HCEC 1CT (cell line): ENCODE results near the gene SDC1.

Experiments
- DNase-seq: peaks from one replicate; pipeline ENCODE4 v3.0.0-alpha.2; 2017

SDC1 gene

DNA sequence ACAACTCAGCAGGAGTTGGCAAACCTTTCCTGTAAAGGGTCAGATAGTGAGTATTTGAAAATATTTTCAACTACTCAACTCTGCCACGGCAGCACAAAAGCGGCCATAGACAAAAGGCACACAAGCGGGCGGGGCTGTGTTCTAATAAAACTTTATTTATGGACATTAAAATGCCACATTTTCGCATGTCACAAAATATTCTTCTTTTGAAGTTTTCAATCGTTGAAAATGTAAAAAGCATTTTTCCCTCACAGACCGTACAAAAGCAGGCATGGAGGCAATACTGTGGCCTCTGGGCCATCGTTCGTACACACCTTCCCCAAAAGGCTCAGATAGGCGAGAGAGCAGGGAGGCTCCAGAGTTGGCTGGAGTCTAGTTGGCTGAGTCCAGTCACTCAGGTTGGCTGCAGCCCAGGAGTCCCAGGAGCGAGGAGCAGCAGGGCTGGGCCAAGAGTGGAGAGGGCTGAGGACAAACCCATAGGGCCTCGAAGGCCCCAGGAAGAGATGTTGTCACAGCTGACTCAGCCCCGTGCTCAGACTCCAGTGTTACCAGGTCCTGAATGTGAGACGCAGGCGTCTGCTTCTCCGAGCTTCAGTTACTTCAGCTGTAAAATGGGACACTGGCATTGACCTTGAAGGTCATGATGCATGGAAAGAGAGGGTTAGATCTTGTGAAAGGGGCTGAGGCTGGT lies 42.5 kb downstream of the SDC1 start:
- DNase-seq, result peak; percentile 43

DNA sequence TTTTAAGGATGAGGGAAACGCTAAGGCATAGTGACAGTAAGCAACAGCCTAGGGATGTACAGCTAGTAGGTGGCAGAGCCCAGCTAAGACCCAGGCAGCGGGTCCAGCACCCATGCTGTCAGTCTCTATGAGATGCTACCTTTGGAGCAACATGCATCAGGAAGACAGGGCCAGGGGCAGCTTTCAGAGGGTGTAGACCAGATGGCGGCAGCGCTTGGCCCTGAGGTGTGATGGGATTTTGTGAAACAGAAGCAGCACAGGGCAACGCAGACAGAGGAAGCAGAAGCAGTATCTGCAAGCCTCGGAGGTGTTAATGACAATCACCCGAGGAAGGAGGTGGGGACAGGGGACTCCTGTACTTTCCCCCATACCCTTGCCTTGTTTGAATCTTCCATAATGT lies 43.2 kb downstream of the SDC1 start:
- no peak for DNase-seq

DNA sequence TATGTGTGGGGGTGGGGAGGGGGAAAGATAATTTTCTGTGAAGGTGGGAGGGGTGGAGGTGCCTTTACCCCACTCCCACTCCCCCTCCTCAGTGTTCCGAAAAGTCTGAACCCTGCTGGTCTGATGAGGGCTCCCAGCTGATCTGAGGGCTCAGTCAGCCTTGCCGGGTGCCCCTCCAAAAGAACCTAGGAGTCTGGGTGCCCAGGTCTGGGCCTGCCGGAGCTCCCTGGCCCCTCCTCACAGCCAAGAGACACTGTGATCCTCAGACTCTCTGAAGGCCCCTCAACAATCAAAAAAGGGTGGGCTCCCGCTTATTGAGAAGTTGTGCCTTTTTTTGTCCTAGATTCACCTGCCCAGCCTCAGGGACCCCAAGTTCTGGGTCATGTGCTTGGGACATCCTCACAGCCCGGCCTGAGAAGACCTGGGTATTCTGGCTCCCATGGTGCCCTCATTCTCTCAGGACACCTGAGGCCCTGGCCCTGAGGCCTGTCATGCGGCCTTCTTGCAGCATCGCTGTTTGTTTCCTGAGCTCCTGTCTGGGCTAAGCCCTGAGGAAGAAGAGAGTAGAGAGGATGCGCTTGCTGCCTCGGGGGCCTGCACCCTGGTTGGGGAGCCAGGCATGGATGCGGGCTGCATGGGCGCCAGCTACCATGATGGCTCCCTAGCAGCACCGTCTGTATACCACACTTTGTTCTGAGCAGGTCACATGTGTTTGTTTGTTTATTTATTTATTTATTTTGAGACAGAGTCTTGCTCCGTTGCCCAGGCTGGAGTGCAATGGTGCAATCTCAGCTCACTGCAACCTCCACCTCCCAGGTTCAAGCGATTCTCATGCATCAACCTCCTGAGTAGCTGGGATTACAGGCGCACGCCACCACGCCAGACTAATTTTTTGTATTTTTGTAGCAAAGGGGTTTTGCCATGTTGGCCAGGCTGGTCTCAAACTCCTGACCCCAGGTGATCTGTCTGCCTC lies 44.0 kb downstream of the SDC1 start:
- no peak for DNase-seq

DNA sequence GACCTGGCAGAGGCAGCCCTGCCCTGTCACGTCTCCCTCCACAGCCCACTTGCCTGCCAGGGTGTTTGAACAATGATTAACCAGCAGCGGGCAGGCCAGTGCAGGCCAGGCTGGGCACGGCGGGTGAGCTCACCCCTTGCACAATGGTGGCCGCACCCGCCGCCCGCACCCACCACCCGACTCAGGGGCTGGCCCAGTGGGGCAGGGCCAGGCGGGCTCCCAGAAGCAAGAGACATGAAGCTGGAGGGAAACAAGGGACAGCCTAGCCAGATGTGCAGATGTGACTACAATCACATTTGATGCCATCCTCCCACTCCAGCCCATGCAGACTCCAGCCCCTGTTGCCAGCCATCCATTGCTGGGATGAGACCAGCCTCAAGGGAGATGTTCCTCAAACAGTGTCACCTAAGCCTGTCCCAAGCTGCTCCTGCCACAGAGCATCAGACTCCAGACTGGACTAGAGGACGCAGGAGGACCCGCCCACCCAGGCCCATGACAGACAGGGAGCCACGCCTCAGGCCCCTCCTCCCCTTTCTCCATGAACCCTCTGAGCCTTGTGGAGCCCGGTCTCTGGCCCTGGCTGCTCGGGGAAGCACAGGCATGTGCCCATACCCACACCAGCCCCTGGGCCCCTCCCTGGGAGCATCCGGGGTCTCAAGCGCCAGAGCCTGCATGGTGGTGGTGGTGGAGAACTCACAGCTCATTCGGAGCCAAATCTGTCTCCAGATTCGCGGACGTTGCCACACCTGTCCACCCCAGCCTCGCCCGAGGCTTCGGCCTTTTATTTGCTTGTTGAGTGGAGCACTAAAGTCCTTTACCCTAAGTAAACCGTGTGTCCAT lies 45.0 kb downstream of the SDC1 start:
- DNase-seq, result no peak

DNA sequence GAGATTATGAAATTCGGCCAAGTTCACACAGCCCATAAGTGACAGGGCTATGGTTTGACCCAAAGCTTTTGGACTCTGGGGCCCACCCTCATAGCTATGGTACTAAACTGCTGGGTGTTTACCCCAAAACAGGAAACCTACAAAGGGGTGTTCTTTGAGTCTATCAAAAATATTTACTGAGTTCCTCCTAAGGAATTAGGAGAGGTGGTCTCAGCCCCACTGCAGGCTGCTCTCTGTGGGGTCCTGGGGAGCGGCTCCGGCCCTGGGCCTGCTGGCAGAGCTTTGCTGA lies 45.5 kb downstream of the SDC1 start:
- DNase-seq, result no peak

- DNase-seq, result no peak
Measured at GRCh38 chr2:20178666-20179465, 46.1 kb downstream of the SDC1 start.

GRCh38 chr2:20178249-20178607 lies 46.7 kb downstream of the SDC1 start:
- no peak for DNase-seq

DNA sequence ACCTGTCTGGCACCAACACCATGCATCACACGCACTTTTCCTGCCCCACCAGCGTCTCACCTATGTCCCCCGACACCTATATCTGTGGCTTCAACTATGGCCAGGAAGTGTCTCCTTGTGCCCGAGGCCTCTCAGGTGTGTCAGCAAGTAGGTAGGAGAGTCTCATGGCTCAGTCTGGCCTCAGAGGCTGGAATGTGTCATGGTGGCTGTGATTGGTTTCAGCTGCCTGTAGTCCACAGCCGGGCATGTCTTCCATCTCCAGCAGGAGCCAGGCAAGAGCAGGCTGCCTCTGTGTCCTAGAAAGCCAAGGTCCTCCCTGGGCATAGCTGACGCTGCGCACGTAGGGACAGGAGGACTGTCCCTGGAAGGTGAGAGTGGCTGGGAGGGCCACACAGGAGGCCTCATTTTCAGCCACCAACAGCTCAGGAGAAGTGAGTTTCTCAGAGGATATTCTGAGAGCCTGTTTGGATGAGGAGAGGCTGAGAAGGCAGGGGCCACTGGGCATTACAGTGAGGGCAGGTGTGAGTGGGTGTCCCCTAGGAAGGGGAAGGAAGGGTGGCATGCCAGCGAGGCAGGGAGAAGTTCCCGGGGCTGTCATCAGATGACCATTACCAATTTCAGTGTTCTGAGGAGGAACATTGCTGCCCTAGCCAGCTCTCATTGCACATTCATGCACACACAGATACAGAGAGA lies 47.2 kb downstream of the SDC1 start:
- DNase-seq, result no peak

GRCh38 chr2:20176760-20177159 lies 48.2 kb downstream of the SDC1 start:
- no peak for DNase-seq

GRCh38 chr2:20175931-20176330 lies 49.0 kb downstream of the SDC1 start:
- DNase-seq, result no peak

DNA sequence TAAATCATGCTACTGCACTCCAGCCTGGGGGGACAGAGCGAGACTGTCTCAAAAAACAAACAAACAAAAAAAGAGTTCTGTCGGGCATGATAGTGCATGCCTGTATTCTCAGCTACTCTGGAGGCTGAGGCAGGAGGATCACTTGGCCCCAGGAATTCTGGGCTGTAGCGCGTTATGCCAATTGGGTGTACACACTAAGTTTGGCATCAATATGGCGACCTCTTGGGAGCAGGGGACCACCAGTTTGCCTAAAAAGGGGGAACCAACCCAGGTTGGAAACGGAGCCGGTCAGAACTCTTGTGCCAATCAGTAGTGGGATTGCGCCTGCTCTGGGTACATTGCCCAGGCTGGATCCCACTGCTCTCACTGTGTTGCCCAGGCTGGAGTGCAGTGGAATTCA lies 49.7 kb downstream of the SDC1 start:
- DNase-seq, result no peak

DNA sequence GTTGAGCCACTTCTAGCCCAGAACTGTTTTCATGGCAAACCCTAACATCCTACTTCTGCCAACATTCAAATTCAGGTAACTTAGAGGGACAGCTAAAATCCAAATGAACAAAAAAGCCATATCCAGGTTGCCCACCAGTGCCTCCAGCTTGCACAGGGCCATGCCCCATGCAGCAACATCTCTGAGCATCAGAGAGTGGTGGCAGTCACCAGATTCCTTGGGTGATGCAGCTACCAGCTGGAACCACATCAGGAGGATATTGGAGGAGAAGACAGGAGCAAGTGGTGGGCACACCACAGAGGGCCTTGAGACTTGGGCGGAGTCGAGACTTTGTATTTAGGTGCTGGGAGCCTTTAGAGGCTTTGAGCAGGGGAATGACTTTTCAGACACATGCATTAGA lies 50.5 kb downstream of the SDC1 start:
- DNase-seq, result no peak

- DNase-seq, result no peak
Measured at GRCh38 chr2:20173496-20174402, 51.2 kb downstream of the SDC1 start.

DNA sequence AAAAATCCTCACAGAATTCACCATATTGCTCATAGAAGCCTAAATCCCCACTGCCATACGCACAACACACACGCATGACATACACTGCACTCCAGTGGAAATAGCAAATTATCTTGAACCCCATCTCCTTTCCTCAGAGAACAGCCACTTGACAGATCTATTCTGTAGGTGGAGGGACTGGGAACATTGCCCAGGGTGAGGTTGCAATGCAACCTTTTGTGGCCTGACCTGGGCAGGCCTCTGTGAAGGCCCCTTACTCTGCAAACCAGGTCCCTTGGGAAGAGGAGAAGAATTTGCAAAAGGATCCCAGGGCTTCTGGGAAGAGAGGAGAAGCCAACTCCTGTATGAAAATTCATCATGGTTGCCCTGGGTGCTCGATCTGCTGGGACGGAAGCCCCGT lies 51.9 kb downstream of the SDC1 start:
- no peak for DNase-seq

- no peak for DNase-seq
Measured at GRCh38 chr2:20172273-20173055, 52.5 kb downstream of the SDC1 start.

DNA sequence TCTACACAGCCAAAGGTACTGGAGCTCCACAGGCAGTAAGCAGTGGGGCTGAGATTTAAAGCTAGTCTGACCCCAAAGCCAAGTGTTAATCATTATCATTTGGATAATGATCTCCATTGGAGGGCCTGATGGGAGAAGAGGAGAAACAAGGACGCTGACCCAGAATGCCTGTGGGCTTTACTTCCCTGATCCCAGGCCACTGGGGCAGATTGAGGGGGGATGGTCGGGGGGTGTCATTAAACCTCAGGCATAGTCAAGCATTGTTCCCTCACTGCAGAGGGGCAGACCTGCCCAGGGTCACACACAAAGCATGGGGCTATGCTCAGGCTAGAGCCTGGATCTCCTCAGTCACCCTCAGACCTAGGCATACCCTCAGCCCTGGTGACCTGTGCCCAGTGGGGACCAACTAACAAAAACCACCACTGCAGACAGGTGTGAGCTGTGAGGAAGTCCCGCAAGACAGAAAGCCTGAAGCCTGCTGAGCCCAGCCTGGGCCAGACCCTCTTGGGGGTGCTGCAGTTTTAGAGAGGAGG lies 53.4 kb downstream of the SDC1 start:
- DNase-seq, result no peak

DNA sequence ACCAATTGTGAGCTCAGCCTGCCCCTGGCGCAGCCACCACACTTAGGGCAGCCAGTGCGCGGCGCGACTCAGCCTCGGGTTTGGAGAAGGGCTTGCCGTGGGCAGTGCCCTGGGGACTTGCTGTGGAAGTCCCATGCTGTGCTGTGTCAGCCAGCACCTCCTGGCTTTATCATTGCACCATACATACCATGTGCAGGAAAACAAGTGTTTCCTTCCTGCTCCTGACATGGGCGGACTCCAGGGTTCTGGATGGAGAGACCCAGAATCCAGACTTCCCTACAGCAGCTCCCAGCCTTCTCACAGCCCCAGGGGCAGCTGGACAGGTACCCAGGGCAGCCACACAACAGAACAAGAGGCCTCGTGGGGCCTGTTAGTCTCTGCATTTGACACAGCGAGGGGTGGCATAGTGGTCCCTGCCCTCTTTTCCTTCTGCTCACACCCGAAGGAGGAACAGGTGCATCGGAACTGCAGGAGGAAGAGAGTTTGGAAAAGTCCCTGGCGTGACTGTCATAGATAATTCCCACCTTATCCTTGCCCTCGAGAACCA lies 54.2 kb downstream of the SDC1 start:
- DNase-seq, result no peak

DNA sequence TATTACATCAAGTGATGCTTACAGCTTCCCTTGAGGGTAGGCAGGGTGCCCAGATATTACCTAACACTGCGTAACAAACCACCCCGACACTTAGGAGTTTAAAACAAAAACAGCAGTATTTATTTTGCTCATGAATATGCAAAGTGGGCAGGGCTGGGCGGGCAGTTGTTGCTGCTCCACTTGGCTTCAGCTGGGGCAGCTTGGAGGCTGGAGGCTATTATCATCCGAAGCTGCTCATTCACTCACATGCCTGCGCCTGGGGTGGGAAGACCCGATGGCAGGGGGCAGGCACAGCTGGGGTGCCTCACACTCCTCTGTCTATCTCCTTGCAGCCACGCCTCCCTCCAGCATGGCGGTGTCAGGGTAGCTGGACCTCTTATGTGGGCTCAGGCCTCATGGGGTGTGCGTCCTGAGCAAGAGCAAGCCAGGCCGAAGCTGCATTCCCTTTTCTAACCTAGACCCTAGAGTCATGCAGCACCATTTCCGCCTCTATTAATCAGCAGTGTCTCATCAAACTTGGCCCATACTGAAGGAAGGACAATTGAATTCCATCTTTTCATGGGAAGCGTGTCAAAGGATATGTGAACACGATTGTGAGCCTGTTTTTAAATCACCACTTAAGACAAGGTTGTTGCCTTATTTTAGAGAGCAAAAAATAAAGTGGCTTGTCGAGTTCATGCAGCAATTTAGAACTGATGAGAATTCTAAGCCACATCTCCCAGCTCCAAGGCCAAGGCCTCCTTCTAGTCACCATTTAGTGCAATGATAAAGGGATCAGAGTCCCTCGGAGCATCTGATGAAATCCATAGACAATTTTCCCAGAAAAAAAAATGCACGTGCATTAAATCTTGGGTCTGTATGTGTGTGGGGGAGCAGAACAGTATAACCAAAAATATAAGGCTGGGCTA lies 54.9 kb downstream of the SDC1 start:
- no peak for DNase-seq
